SIG-M5 treated with dmso at 0.1 percent for 504 hours (cell line): ENCODE results near the gene RCE1.

Experiments used
- DNase-seq: peaks from one replicate; lab custom pipeline; 2025; ENCODE audit not compliant: unreplicated experiment; lab: John Stamatoyannopoulos, UW

Gene RCE1

GRCh38 chr11:66885469-66885868 is 42.2 kb downstream of the RCE1 start:
- DNase-seq: no peak

- no peak for DNase-seq
Observed at GRCh38 chr11:66885950-66886440, 42.8 kb downstream of the RCE1 start.

- no peak for DNase-seq
Observed at GRCh38 chr11:66886671-66887221, 43.5 kb downstream of the RCE1 start.

GRCh38 chr11:66887526-66887925 is 44.3 kb downstream of the RCE1 start:
- no peak for DNase-seq

- no peak for DNase-seq
Observed at GRCh38 chr11:66888282-66888681, 45.0 kb downstream of the RCE1 start.

GRCh38 chr11:66889960-66890359 is 46.7 kb downstream of the RCE1 start:
- no peak for DNase-seq

GRCh38 chr11:66891851-66892660 is 48.8 kb downstream of the RCE1 start:
- peak; percentile 72 for DNase-seq

GRCh38 chr11:66892911-66893310 is 49.7 kb downstream of the RCE1 start:
- DNase-seq: no peak

GRCh38 chr11:66894141-66894540 is 50.9 kb downstream of the RCE1 start:
- no peak for DNase-seq
